Measurements from ENCODE around the gene PRRT2.

Gene PRRT2

DNA sequence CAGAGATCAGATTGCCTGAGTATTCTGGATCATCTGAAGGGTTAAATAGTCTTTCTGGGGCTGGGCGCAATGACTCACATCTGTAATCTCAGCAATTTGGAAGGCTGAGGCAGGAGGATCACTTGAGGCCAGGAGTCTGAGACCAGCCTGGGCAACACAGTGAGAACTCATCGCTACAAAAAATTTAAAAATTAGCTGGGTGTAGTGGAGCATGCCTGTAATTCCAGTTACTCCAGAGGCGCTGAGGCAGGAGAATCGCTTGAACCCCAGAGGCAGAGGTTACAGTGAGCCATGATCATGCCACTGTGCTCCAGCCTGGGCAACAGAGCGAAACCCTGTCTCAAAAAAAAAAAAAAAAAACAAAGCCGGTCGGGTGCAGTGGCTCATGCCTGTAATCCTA is 23.9 kb downstream of the PRRT2 start:
- Histone ChIP-seq H3K9ac (no peak overlapping the region), H3K4me3 (ENCODE audit: low read depth, low read length) (no peak overlapping the region), H3K4me2 (ENCODE audit: low read length) (no peak overlapping the region), H3K4me1 (peaks cover 4% of the 10 kb centered on the region), H3K36me3 (ENCODE audit: control insufficient read depth, insufficient read depth, low read length) (no peaks in the 10 kb centered on the region), H3K27ac (no peak overlapping the region), H3K9me3 (ENCODE audit: control insufficient read depth, low read length) (no peaks in the 10 kb centered on the region), H3K79me2 (peaks cover 3% of the 10 kb centered on the region), H2AFZ (no peak overlapping the region), H3K27me3 (ENCODE audit: control insufficient read depth, insufficient read depth, low read length) (no peaks in the 10 kb centered on the region)
- TF ChIP-seq, protein P1, sequence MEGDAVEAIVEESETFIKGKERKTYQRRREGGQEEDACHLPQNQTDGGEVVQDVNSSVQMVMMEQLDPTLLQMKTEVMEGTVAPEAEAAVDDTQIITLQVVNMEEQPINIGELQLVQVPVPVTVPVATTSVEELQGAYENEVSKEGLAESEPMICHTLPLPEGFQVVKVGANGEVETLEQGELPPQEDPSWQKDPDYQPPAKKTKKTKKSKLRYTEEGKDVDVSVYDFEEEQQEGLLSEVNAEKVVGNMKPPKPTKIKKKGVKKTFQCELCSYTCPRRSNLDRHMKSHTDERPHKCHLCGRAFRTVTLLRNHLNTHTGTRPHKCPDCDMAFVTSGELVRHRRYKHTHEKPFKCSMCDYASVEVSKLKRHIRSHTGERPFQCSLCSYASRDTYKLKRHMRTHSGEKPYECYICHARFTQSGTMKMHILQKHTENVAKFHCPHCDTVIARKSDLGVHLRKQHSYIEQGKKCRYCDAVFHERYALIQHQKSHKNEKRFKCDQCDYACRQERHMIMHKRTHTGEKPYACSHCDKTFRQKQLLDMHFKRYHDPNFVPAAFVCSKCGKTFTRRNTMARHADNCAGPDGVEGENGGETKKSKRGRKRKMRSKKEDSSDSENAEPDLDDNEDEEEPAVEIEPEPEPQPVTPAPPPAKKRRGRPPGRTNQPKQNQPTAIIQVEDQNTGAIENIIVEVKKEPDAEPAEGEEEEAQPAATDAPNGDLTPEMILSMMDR (IDR thresholded peaks at IDR 0.05) = no peak

DNA sequence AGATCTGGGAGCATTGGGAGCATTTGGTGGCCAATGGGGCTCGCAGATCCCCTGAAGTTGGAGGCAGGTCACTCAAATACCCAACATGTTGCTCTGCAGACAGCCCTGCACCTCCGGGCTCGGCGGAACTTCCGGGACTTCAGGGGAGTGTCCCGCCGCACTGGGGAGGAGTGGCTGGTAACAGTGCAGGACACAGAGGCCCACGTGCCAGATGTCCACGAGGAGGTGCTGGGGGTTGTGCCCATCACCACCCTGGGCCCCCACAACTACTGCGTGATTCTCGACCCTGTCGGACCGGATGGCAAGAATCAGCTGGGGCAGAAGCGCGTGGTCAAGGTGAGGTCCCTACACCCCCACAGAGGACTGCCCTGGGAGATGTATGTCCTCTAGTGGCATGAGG is 24.6 kb downstream of the PRRT2 start:
- Histone ChIP-seq H3K9me3 (ENCODE audit: control insufficient read depth, low read length) (no peaks in the 10 kb centered on the region), H3K36me3 (ENCODE audit: control insufficient read depth, insufficient read depth, low read length) (no peaks in the 10 kb centered on the region), H3K27ac (no peak overlapping the region), H3K9ac (no peak overlapping the region), H3K79me2 (peaks cover under 1% of the 10 kb centered on the region), H3K27me3 (ENCODE audit: control insufficient read depth, insufficient read depth, low read length) (no peaks in the 10 kb centered on the region), H3K4me3 (ENCODE audit: low read depth, low read length) (no peak overlapping the region), H3K4me1 (peaks cover 7% of the 10 kb centered on the region), H3K4me2 (ENCODE audit: low read length) (no peak overlapping the region), H2AFZ (no peak overlapping the region)
- TF ChIP-seq, protein P1 (IDR thresholded peaks at IDR 0.05) = no peak

DNA sequence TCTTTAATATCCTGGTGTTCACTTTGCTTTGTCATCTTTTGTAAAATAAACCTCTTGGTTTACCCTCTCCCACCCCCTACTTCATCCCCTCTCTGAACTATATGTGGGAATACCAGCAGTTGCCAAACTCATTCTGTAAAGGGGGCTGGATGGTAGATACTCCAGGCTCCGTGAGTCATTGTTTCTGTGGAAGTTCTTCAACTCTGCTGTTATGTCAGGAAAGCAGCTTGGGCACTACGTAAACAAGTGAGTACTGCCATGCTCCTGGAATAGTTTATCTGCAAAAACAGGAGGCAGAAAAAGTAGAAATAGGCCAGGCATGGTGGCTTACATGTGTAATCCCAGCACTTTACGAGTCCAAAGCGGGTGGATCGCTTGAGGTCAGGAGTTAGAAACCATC is 25.8 kb downstream of the PRRT2 start:
- peaks cover 7% of the 10 kb centered on the region for H3K4me1 ChIP-seq
- H3K27me3 ChIP-seq (ENCODE audit: control insufficient read depth, insufficient read depth, low read length) = no peaks in the 10 kb centered on the region
- H3K4me3 ChIP-seq (ENCODE audit: low read depth, low read length) = no peak overlapping the region
- no peaks in the 10 kb centered on the region for H3K36me3 ChIP-seq (ENCODE audit: control insufficient read depth, insufficient read depth, low read length)
- no peak overlapping the region for H3K4me2 ChIP-seq (ENCODE audit: low read length)
- H3K9me3 ChIP-seq (ENCODE audit: control insufficient read depth, low read length) = no peaks in the 10 kb centered on the region
- no peaks in the 10 kb centered on the region for H3K79me2 ChIP-seq
- no peak overlapping the region for H3K9ac ChIP-seq
- no peak overlapping the region for H3K27ac ChIP-seq
- no peak overlapping the region for H2AFZ ChIP-seq
- TF ChIP-seq, protein P1 (IDR thresholded peaks at IDR 0.05) = no peak

DNA sequence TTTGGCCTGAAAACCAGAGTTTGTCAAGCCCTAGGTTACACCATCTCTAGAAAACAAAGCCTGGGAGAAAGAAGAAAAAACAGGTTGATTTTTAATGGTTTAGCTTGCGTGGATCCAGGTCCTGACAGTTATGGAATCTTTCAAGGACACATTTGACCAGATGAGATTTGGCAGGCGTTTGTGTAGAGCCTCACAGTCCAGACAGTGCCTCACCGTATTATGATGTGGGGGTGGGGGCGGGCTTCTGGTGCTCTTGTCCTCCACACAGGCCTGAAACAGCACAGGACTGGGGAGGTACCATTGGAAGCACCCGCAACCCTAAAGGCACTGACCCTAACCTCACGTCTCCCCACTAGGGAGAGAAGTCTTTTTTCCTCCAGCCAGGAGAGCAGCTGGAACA is 27.8 kb downstream of the PRRT2 start:
- Histone ChIP-seq H3K4me3 (ENCODE audit: low read depth, low read length) (no peak overlapping the region), H2AFZ (no peak overlapping the region), H3K27me3 (ENCODE audit: control insufficient read depth, insufficient read depth, low read length) (no peaks in the 10 kb centered on the region), H3K4me1 (peaks cover 7% of the 10 kb centered on the region), H3K79me2 (no peaks in the 10 kb centered on the region), H3K4me2 (ENCODE audit: low read length) (no peak overlapping the region), H3K27ac (no peak overlapping the region), H3K9ac (no peak overlapping the region), H3K36me3 (ENCODE audit: control insufficient read depth, insufficient read depth, low read length) (no peaks in the 10 kb centered on the region), H3K9me3 (ENCODE audit: control insufficient read depth, low read length) (no peaks in the 10 kb centered on the region)
- TF ChIP-seq, protein P1 (IDR thresholded peaks at IDR 0.05) = no peak

DNA sequence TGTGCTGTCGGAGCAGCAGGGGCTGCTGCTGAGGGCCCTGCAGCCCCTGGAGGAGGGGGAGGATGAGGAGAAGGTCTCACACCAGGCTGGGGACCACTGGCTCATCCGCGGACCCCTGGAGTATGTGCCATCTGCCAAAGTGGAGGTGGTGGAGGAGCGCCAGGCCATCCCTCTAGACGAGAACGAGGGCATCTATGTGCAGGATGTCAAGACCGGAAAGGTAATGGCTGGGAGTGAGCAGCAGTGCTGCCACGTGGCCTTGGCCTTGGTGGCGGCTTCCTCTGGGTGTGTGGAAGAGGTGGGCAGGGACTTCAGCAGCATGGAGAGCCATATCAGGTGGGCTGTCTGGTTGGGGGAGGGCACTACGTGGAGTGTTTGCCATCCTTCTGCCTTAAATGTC is 28.2 kb downstream of the PRRT2 start:
- Histone ChIP-seq H2AFZ (no peak overlapping the region), H3K27me3 (ENCODE audit: control insufficient read depth, insufficient read depth, low read length) (no peaks in the 10 kb centered on the region), H3K4me2 (ENCODE audit: low read length) (no peak overlapping the region), H3K9ac (no peak overlapping the region), H3K27ac (no peak overlapping the region), H3K79me2 (no peaks in the 10 kb centered on the region), H3K9me3 (ENCODE audit: control insufficient read depth, low read length) (no peaks in the 10 kb centered on the region), H3K36me3 (ENCODE audit: control insufficient read depth, insufficient read depth, low read length) (no peaks in the 10 kb centered on the region), H3K4me3 (ENCODE audit: low read depth, low read length) (no peak overlapping the region), H3K4me1 (peaks cover 7% of the 10 kb centered on the region)
- TF ChIP-seq, protein P1 (IDR thresholded peaks at IDR 0.05) = no peak
